Stromal cell of bone marrow (primary cell): ENCODE data around the gene PSD2.

ENCODE experiments used
- DNase-seq: peaks from one replicate; pipeline ENCODE4 v3.0.0-alpha.2; 2012; ENCODE audit warnings: low read depth

Gene PSD2

DNA sequence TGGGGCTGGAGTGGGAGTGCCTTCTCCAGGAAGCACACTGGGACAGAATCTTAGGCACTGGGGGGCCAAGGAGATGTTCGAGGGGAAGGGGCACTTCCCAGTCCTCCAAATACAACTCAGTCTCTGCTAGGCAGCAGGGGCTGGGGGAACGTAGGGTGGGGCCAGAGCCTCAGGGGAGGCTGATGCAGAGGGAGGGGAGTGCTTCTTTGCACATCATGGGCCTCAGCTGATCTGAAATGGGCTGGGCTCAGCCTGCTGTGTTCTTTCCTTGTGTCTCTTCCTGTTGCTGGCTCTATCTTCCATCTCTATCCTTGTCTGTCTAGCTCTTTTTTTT, 15.6 kb downstream of the PSD2 start:
- no peak for DNase-seq

DNA sequence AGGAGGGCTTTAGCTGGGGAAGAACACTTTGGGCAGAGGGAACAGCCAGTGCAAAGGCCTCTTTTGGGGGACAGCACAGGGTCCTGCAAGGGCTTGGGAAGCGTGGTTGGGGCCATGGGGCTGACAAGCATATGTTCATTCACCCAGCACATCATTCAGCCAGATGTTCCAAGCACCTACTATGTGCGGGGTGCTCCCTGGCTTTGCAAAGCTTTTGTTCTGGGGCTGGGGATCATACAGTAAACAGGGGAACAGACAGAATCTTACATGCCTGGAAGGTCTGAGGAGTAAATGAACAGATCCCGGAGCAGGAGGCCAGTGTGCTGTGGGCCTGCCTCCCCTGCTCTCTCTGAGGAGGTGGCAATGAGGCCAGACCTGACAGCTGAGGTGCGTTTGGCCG, 16.7 kb downstream of the PSD2 start:
- DNase-seq, result no peak

DNA sequence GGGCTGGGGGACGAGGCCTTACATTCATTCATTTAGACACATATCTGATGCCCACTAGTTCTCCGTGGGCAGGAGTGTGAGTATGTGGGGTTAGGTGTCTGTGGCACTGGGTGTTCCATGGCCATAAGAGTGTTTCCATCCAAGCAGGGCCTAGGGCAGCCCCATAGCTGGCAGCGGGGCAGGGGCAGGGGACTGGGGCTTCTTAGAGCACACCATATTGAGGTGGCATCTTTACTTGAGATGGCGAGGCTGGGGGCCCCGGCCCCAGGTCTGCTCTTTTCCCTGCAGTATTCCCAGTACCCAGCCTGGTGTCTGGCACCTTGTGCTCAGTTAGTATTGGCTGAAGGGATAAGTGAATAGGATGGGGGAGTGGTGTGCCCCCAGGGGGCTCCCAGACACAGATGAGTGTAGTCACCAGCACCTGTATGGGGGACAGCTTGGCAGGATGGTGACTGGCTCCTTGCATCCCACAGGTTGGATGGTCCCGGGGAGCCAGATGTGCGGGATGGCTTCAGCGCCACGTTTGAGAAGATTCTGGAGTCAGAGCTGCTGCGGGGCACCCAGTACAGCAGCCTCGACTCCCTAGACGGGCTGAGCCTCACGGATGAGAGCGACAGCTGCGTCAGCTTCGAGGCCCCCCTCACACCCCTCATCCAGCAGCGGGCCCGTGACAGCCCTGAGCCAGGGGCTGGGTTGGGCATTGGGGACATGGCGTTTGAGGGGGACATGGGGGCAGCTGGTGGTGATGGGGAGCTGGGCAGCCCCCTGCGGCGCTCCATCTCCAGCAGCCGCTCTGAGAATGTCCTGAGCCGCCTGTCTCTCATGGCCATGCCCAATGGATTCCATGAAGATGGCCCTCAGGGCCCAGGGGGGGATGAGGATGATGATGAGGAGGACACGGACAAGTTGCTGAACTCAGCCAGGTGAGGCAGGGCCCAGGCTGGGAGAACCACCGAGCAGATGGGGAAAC, 17.5 kb downstream of the PSD2 start:
- DNase-seq, result no peak

DNA sequence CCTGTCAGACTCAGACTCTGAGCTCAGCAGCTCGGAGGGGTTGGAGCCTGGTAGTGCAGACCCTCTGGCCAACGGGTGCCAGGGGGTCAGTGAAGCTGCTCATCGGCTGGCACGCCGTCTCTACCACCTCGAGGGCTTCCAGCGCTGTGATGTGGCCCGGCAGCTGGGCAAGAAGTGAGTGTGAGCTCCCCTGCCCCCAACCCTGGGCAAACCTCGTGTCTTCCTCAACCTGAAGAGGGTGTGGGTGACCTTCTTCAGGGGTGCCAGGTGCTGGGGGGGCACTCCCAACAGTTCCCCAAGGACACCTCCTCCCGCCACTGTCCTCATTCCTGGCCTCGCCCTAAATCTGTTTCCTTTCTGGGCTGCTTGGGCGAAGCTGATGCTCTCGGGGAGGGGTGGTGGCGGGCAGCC, 18.6 kb downstream of the PSD2 start:
- DNase-seq, result no peak

DNA sequence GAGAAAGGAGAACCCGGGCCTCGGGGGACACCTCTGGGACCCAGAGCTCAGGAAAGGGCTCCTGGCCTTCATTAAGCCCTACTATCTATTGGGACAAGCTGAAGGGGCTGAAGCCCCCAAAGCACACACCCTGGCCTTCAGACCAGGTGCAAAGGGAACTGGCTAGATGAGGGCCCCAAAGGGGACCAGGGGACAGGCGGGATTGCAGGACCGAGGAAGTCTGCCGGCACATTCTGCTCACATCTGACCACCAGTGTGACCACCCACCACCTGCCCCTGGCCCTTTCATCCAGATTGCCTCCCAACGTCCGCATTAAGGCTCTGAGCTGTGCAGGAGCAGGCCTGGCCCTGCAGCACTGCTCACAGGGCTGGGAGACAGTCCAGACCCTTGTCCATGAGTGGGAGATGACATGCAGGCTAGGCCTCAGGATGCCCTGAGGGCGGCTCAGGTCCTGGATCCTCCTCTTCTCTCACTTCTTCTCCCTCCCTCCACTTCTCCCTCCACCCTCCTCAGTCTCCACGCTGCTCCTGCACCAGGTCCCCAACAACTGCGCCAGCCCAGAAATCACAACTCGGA, 19.2 kb downstream of the PSD2 start:
- no peak for DNase-seq

DNA sequence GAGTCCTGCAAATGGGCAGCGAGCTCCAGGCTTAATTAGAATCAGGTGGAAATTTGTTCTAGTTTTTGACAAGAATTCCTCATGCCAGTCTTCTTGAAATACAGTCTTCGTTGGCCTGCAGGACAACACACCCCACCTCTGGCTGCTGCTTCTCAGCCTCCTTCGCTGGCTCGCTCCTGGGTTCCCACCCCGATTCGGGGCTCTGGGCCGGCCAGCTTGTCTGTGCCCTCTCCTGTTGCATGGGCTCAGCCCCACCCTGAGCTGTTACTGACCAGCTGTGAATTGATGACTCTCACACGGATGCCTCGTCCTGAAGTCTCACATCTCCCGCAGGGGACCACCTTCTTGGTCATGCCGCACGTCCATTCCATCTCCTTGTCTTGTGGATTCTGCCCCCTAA, 21.0 kb downstream of the PSD2 start:
- no peak for DNase-seq

DNA sequence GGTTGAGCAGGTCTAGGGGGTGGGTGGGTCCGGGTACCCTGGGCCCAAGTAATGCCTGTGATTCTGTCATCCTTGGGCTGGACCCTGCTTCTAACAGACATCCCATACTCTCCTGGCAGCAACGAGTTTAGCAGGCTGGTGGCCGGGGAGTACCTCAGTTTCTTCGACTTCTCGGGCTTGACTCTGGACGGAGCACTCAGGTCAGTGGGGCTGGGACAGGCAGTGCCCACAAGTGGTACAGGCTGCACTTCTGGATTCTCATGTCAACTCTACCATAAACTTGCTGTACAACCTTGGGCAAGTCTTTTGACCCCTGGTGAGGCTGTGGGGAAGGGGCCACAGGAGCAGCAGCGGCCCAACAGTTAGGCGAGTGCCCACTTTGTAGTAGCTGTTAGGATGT, 21.8 kb downstream of the PSD2 start:
- DNase-seq, result no peak

DNA sequence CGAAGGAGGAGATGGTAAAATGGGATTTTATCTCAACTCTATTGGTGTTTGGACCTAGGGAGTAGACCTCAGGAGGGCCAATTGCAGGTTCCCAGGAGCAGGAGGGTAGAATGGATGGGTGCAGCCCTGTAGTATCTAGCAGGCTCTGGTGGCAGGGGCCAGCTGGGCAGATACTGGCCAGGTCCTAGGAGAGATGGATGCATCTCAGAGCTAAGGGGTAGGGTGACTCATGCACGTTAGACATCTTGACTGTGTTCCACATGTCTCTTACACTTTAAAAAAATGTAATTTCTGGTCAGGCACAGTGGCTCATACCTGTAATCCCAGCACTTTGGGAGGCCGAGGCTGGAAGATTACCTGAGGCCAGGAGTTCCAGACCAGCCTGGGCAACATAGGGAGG, 22.4 kb downstream of the PSD2 start:
- DNase-seq, result no peak

DNA sequence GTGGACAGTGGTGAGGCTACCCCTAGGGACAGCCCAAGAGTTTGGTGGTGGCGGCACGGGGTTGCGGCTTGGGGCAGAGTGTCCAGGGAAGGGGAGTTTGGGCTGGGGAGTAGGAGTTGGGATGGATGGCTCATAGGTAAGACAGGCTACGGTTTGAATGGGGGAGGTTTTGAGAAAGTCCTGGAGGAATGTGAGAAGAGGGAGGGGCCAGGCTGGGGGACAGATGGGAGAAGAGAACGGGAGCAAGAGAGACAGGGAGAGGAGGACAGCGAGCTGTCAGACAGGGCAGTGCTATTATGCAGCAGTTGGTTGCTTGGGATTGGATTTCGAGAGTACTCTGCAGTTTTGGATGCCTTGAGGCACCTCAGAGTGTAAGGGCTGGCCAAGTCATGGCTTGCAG, 24.5 kb downstream of the PSD2 start:
- no peak for DNase-seq

DNA sequence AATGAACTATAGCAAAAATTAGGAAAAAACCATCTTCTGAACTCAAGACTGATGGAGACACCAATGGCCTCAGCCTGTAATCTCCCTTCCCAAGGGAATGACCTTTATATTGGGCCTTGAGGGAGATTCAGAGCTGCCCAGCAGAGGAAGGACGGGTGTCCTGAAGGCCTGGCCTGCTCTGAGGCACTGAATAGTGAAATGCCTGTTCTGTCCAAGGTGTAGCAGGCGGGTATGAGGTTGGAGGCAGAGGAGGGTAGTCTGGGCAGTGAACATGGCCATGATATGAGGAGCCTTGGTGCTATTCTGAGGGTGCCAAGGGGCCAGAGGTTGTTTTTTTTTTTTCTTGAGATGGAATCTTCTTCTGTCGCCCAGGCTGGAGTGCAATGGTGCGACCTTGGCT, 25.0 kb downstream of the PSD2 start:
- no peak for DNase-seq

DNA sequence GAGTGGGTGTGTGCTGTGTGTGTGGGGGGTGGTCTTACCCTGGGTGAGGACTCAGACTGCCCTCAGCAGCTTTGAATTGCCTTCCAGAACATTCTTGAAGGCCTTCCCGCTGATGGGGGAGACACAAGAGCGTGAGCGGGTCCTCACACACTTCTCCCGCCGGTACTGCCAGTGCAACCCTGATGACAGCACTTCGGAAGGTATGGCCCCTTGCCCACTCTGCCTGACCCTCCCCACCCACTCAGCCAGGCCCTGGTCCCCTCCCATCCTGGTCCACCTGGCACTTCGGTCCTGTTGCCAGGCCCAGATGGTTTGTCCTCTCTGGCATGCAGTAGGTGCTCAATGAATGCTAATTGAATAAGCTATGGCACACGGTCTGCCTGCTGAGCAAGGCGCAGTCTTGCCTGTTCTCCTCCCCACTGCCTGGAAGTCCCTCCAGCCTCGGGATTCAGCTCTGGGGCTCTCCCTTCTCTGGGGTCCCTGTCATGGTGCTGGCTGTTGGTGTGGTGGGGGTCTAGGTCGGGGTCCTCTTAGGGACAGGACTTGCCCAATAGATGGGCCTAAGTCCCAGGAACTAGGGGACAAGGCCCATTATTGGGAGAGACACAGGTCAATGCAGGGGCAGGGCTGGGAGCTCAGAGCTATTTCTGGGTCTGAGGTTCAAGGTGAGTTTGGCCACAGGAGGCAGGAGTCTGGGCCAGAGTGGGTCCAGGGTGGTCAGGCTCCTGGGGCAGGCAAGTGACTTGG, 26.4 kb downstream of the PSD2 start:
- DNase-seq, result no peak

DNA sequence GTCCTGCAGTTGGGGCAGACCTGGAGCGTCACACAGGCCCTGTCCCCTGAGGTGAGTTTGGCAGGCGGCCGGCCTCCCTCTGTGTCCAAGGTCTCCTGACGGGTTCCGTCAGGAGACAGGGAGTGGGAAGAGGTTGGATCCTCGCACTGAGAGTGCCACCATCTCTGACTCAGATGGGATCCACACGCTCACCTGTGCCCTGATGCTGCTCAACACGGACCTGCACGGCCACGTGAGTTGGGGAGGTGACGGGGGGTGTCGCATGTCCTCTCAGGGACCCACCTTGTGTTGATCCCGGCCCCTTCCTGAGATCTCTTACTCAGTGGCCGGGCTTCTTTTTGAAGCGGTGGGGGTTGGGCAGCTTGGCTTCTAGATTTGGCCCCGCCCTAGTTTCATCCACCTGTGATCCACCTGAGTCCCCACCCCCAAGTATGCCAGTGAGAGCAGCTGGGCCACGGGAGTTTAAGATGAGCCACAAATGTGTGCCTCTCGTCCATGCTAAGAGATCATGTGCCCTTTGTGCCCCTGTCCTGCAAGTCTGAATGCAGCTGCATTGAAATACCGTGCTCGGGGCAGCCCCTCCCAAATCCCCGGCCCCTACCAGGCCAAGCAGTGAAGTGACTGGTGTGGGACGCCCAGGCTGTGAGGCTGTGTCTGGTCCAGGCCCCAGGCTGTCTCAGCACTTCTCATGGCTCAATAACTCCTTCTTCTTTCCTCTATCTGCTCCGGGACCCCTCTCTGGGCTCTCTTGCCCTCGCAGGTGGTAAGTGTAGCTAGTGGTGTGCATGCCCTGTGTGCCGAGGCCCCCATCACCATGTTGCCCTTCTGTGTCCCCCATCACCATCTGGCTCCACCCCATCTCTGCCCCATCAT, 27.2 kb downstream of the PSD2 start:
- DNase-seq, result no peak

DNA sequence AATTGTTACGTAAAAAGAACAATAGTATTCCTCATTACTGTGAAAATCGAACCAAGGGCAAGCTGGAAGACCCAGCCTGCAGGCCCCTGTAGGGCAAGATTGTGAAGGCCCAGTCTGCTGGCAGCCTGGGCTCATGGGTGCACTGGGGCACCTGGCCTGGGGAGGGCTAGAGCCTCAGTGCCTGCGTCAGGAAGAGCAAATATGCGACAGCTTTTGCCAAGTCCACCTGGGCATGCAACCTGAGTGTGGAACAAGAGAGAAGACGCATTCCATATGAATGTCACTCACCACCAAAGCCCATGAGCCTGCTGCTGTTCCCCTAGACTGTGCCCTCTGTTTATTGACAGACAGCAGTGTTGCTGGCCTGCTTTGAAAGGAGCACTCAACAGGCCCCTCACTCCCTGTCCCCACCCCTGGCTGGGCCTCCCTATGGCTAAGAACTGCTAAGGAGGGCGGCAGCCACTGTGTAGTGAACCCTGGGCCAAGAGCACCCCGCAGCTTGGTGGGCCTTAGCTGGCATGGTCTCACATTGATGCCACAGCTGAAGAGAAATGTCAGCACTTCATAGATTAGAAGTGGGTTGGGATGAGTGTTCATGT, 28.2 kb downstream of the PSD2 start:
- DNase-seq, result no peak

DNA sequence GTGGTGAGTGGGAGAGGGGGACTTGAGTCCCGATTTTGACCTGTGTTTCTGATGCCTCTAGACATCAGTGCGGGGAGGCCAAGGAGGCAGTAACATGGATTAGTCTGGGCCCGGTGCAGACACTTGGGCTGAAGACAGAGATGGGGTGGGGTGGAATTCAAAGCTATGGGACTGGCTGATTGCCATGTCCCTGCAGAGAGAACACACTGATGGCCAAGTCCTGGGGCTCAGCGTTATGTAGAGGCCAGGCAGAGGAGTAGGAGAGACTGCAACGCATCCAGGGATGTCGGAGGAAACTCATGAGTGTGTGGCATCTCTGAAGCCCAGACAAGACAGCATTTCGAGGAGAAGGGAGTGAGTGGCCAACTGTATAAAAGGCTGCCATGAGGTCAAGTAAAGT, 30.1 kb downstream of the PSD2 start:
- no peak for DNase-seq

DNA sequence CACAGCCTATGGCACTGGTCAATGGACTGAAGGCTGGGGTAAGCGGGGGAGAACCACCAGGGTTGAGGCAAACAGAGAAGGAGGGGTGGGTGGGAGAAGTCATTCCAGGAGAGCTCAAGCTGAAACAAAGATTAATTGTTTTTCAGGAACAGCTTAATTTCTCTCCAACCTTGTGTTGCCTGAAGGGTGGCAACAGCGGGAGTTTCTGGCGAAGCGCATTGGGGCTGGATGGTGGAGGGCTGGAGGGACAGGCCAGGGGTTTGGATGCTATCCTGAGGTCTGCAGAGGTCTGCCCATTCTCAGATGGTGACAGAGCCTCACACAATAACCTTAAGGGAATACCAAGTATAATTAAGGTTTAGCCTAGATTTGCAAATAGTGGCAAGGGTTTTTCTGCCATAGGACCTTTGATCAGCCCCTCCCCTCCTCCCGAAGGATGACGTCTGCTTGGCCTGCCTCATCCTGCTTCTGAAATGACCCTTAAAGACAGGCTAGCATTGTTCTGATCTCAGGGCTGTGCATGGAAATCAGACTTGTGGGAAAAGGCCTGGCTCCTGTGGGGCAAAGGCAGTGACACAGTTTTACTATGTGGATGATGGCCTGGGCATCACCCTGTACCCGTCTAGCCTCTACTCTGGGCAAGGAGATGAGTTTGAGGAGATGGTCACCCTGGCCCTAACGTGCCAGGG, 32.7 kb downstream of the PSD2 start:
- no peak for DNase-seq

DNA sequence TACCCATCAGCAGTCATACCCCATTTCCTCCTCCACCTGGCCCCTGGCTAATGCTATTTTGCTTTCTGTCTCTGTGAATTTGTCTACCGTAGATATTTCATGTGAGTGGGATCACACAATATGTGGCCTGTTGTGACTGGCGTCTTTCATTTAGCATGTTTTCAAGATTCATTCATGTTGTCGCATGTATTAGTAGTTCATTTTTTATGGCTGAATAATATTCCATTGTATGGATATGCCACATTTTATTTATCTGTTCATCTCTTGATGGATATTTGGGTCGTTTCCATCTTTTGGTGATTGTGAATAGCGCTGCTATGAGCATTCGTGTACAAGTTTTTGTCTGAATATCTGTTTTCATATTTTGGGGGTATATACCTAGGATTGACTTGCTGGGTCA, 33.9 kb downstream of the PSD2 start:
- DNase-seq, result no peak

DNA sequence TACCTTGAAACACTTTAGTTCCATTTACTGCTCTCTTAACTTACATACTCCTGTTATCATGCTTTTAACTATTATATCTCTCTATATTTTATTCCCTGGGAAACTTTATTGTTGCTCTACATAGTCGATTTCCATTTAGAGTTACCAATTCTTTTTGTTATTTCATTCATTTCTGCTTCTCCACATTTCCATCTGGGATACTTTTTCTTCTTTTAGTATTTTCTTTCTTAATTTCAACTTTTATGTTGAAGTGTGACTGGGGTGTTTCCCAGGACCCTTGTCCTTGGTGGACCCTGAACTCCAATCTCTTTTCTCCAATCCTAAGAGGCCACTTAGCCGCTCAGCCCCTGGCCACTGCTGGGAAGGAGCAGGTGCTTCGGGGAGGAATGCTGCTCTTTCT, 36.0 kb downstream of the PSD2 start:
- no peak for DNase-seq

DNA sequence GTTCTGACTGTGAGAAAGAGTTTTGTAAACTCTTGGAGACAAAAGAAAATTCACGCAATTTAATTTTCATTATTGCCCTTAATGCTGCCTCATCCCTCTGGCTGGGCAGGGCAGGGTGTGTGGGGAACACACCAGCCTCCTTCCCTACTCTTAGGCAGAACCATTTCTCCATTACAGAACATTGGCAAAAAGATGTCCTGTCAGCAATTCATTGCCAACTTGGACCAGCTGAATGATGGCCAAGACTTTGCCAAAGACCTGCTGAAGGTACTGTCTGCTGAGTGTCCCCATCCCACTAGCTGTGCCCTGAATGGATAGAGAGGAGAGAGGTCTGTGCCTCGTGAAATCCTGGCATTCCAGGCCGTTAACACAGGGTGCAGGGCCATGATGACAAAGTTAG, 37.9 kb downstream of the PSD2 start:
- DNase-seq, result no peak

DNA sequence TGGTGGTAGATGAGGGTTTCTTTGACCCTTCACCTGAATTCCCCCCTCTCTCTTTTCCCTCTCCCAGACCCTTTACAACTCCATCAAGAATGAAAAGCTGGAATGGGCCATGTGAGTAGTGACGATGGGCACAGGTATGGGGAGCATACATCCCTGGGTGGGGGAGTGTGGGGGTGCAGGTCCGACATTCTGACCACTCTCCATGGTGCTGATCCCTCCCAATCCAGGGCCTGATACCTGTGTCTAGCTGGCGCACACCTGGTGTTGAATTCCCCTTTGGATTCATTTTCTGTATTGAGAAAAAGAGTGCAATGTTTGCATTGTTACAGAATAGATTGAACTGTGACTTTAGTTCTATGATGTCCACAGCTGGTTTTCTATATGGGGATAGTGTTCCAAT, 40.0 kb downstream of the PSD2 start:
- DNase-seq, result no peak

DNA sequence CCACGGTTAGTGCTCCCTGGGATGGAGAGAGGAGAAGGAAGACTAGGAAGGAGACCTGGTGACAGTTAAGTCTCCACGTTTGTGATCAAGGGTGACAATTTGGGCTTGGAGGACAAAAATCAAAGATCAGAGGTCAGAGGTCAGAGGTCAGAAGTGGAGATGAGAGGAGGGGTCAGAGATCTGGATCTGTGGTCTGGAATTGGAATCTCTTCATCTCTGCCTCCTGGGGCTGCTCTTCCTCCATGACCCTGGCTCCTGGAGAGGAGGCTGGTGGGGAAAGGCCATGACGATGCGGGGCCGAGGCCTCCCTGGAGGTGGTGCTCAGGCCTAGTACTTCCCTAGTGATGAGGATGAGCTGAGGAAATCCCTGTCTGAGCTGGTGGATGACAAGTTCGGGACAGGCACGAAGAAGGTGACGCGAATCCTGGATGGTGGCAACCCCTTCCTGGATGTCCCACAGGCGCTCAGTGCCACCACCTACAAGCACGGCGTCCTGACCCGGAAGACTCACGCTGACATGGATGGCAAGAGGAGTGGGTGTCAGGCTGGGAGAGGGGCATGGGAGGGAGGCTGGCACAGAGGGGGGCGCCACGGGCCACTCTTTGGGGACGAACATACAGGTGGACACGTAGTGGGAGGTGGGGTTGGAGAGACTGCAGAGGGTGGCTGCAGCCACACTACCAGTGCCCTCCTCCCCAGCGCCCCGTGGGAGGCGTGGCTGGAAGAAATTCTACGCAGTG, 41.0 kb downstream of the PSD2 start:
- no peak for DNase-seq
